KMS-11 (cell line): Measurements from ENCODE around the gene TMEM169.

Experiments used
- H2AFZ ChIP-seq: fragments of 200-600 bp; sonication (generic); 2 replicates; pipeline ENCODE4 v1.6.1; 2016; ENCODE audit warnings: antibody characterized with exemption, mixed run types, low read depth
- H3K27ac ChIP-seq: fragments of 200-600 bp; sonication (generic); 2 replicates; pipeline ENCODE4 v1.6.1; 2016; ENCODE audit warnings: mild to moderate bottlenecking, mixed run types
- H3K27me3 ChIP-seq: fragments of 200-600 bp; sonication (generic); 2 replicates; pipeline ENCODE4 v1.6.1; 2017; ENCODE audit warnings: mild to moderate bottlenecking, low read depth, mixed run types, moderate library complexity; ENCODE audit not compliant: insufficient read depth
- H3K36me3 ChIP-seq: fragments of 200-600 bp; sonication (generic); 2 replicates; pipeline ENCODE4 v1.6.1; 2017; ENCODE audit warnings: mild to moderate bottlenecking, mixed run types; ENCODE audit not compliant: insufficient read depth
- H3K4me1 ChIP-seq: fragments of 200-600 bp; sonication (generic); 2 replicates; pipeline ENCODE4 v1.6.1; 2016; ENCODE audit warnings: mild to moderate bottlenecking, low read depth, mixed run types; ENCODE audit not compliant: poor library complexity, severe bottlenecking
- H3K4me2 ChIP-seq: fragments of 200-600 bp; sonication (generic); 2 replicates; pipeline ENCODE4 v1.7.0; 2016; ENCODE audit warnings: mild to moderate bottlenecking, mixed run types
- H3K4me3 ChIP-seq: fragments of 200-600 bp; sonication (generic); IDR thresholded peaks from 2 replicates; pipeline ENCODE4 v1.6.1; 2017; ENCODE audit warnings: low read depth, low read length, mixed read lengths; ENCODE audit not compliant: insufficient read depth
- H3K79me2 ChIP-seq: fragments of 200-600 bp; sonication (generic); 2 replicates; pipeline ENCODE4 v1.6.1; 2016; ENCODE audit warnings: low read depth, mixed run types; ENCODE audit not compliant: insufficient read depth
- H3K9ac ChIP-seq: fragments of 200-600 bp; sonication (generic); 2 replicates; pipeline ENCODE4 v1.6.1; 2016; ENCODE audit warnings: mild to moderate bottlenecking, mixed run types
- H4K20me1 ChIP-seq: fragments of 200-600 bp; sonication (generic); 2 replicates; pipeline ENCODE4 v1.6.1; 2016; ENCODE audit warnings: mild to moderate bottlenecking, mixed run types; ENCODE audit not compliant: insufficient read depth
- CTCF ChIP-seq: fragments of 200-600 bp; sonication (generic); conservative IDR thresholded peaks from 2 replicates; pipeline ENCODE4 v1.6.1; 2017; ENCODE audit warnings: low read depth, mild to moderate bottlenecking, antibody characterized with exemption, low read length, moderate library complexity, mixed read lengths

TMEM169 gene

GRCh38 chr2:216116418-216116817 lies 34.7 kb downstream of the TMEM169 start:
- no peaks in the 10 kb centered on the region for H4K20me1 ChIP-seq
- H3K4me2 ChIP-seq = no peak overlapping the region
- no peak overlapping the region for H3K9ac ChIP-seq
- H2AFZ ChIP-seq = no peak overlapping the region
- peaks cover 81% of the 10 kb centered on the region for H3K4me1 ChIP-seq
- no peak for TF ChIP-seq CTCF
- no peak overlapping the region for H3K27ac ChIP-seq
- H3K4me3 ChIP-seq = no peak overlapping the region
- no peaks in the 10 kb centered on the region for H3K27me3 ChIP-seq
- peaks cover 17% of the 10 kb centered on the region; the same call in 1 of the 2 replicates for H3K36me3 ChIP-seq
- peaks cover 74% of the 10 kb centered on the region for H3K79me2 ChIP-seq

DNA sequence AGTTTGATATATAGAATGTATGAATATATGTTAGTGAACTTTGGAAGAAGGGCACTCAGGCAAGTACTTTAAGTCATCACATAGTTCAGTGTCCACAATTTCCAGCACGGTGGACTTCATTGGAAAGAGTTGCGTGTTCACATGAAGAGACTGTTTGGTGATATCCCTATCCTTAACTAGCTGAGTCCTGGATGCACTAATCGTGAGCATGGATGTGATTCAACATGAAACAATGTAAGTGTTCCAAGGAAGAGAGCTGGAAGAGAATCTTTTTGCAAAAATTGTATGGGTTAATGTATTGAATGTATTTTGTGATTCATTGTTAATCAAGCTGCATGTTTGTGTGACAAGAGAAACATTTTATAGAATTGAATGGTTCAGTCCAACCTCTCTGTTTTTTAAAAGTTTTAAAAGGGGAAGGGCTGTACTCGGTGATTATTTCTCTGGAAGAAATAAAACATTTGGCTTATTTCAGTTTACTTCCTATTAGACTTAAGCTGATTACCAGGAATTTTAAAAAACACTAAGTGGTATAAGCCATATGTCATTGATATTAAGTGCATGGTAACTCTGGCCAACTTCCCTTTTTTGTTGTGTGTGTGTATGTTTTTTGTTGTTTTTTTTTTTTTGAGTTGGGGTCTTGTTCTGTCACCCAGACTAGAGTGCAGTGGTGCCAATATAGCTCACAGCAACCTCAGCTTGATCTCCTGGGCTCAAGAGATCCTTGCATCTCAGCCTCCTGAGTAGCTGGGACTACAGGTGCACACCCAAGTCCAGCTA lies 36.0 kb downstream of the TMEM169 start:
- Histone ChIP-seq H3K27me3 (no peaks in the 10 kb centered on the region), H3K36me3 (peaks cover 17% of the 10 kb centered on the region; the same call in 1 of the 2 replicates), H3K27ac (no peak overlapping the region), H3K4me3 (no peak overlapping the region), H3K4me2 (no peak overlapping the region), H2AFZ (no peak overlapping the region), H3K9ac (no peak overlapping the region), H3K4me1 (peaks cover 68% of the 10 kb centered on the region), H3K79me2 (peaks cover 74% of the 10 kb centered on the region), H4K20me1 (no peaks in the 10 kb centered on the region)
- TF ChIP-seq CTCF = no peak

- Histone ChIP-seq H3K27ac (no peak overlapping the region), H3K4me2 (no peak overlapping the region), H3K9ac (no peak overlapping the region), H4K20me1 (no peaks in the 10 kb centered on the region; the same call in 1 of the 2 replicates), H3K79me2 (peaks cover 81% of the 10 kb centered on the region), H3K4me1 (peaks cover 61% of the 10 kb centered on the region), H3K36me3 (peaks cover 17% of the 10 kb centered on the region; the same call in 1 of the 2 replicates), H2AFZ (no peak overlapping the region), H3K27me3 (no peaks in the 10 kb centered on the region), H3K4me3 (no peak overlapping the region)
- TF ChIP-seq CTCF = no peak
Measured at GRCh38 chr2:216118474-216118873, 36.8 kb downstream of the TMEM169 start.

- no peak overlapping the region for H2AFZ ChIP-seq
- peaks cover 56% of the 10 kb centered on the region for H3K4me1 ChIP-seq
- peaks cover 17% of the 10 kb centered on the region; the same call in 1 of the 2 replicates for H3K36me3 ChIP-seq
- H3K27me3 ChIP-seq = no peaks in the 10 kb centered on the region
- peaks cover 85% of the 10 kb centered on the region for H3K79me2 ChIP-seq
- H4K20me1 ChIP-seq = no peaks in the 10 kb centered on the region; the same call in 1 of the 2 replicates
- H3K27ac ChIP-seq = no peak overlapping the region
- H3K9ac ChIP-seq = no peak overlapping the region
- no peak overlapping the region for H3K4me2 ChIP-seq
- no peak for TF ChIP-seq CTCF
- H3K4me3 ChIP-seq = no peak overlapping the region
Measured at GRCh38 chr2:216119146-216119545, 37.4 kb downstream of the TMEM169 start.
